Left lung (tissue), 14 donors: Measurements from ENCODE around the gene RPL28. TPM values are rescaled to one million over a fixed set of nuclear protein-coding genes. Genes with fewer than 3 reads are reported as not detected.
A peak's percentile ranks its signal among the peaks of the same experiment; 100 is the strongest.

Experiments used
- ATAC-seq: fragments of 200-7000 bp; cut with Tn5 transposase; one replicate; pipeline ENCODE4 v1.9.1; 2020; ENCODE audit warnings: moderate library complexity
- DNase-seq, 4 donors: peaks; one replicate each; pipeline ENCODE4 v3.0.0-alpha.2; 2013 to 2020
- H3K27ac ChIP-seq, 2 donors: fragments of 200-600 bp; sonication (generic) in 1 of 2; one replicate each; pipeline versions ENCODE4 v1.5.0 to v1.8.0; 2020 to 2021
- H3K27me3 ChIP-seq, 2 donors: fragments of 200-600 bp; sonication (generic) in 1 of 2; one replicate each; pipeline versions ENCODE4 v1.5.0 to v1.8.0; 2020 to 2021
- H3K36me3 ChIP-seq, 2 donors: fragments of 200-600 bp; sonication (generic) in 1 of 2; one replicate each; pipeline versions ENCODE4 v1.5.0 to v1.8.0; 2020 to 2021
- H3K4me1 ChIP-seq, 2 donors: fragments of 200-600 bp; one replicate each; pipeline ENCODE4 v1.8.0; 2021
- H3K4me3 ChIP-seq, 2 donors: fragments of 200-600 bp; sonication (generic) in 1 of 2; one replicate each; pipeline versions ENCODE4 v1.5.0 to v1.8.0; 2020 to 2021; ENCODE audit warnings: mild to moderate bottlenecking in 1 of 2
- H3K9me3 ChIP-seq, 2 donors: fragments of 200-600 bp; sonication (generic) in 1 of 2; one replicate each; pipeline versions ENCODE4 v1.5.0 to v1.8.0; 2020 to 2021
- intact Hi-C, 2 donors: fragments of 100-400 bp; cut with DNase I; formaldehyde crosslinking; loops; one replicate each; pipeline versions ENCODE4 v1.11.2 to v1.14.2; 2022
- long read RNA-seq, 12 donors: library from polyadenylated mRNA in 2 of 12; unstranded in 2 of 12; transcript quantifications; one replicate each; pipeline ENCODE4 v2.0.0 and lab custom pipeline, GENCODE V29; 2019 to 2026
- polyA plus RNA-seq, 6 donors: library from polyadenylated mRNA; unstranded; fragments of 120-200 nt; gene quantifications; one replicate each; pipeline ENCODE4 v1.2.1, GENCODE V29; 2013; ENCODE audit not compliant: insufficient read length in 6 of 6
- total RNA-seq, 2 donors: library from RNA; stranded (reverse); fragmentation: NEBNext Ultra II Directional; extraction: Animal tissue kit (Norgen Biotek cat#: 25700); gene quantifications; one replicate each; pipeline ENCODE4 v1.2.1, GENCODE V29; 2021
- TF ChIP-seq, protein P1 (sequence below), 2 donors: fragments of 200-600 bp; sonication (generic) in 1 of 2; IDR thresholded peaks; one replicate each; pipeline versions ENCODE4 v1.5.0 to v1.8.0; 2021; ENCODE audit warnings: antibody characterized with exemption in 2 of 2
- donor health status: DM: no; HTN: yes; CAD: no.
- donor health status: DM: no; HTN: no; CAD: no.

RPL28 gene
- total RNA-seq (1,000 to 10,000 TPM; 1,601 to 1,774 TPM), polyA plus RNA-seq (1,000 to 10,000 TPM; 1,216 to 1,673 (median 1,335) TPM)
- long read RNA-seq, donor 1, full-length matches to known transcripts, result 1,809 of 2,080 reads
- long read RNA-seq, donor 1, partial matches to known transcripts, result 185 of 2,080 reads
- long read RNA-seq, donor 1, other reads (novel, unspliced or antisense), result 86 of 2,080 reads
- long read RNA-seq, donor 2, full-length matches to known transcripts, result 1,541 of 2,057 reads
- long read RNA-seq, donor 2, partial matches to known transcripts, result 311 of 2,057 reads
- long read RNA-seq, donor 2, other reads (novel, unspliced or antisense), result 205 of 2,057 reads
- long read RNA-seq, donor 3, full-length matches to known transcripts, result 1,233 of 1,475 reads
- long read RNA-seq, donor 3, partial matches to known transcripts, result 174 of 1,475 reads
- long read RNA-seq, donor 3, other reads (novel, unspliced or antisense), result 68 of 1,475 reads
- long read RNA-seq, donor 4, full-length matches to known transcripts, result 2,481 of 2,544 reads
- long read RNA-seq, donor 4, partial matches to known transcripts, result 29 of 2,544 reads
- long read RNA-seq, donor 4, other reads (novel, unspliced or antisense), result 34 of 2,544 reads
- long read RNA-seq, donor 5, full-length matches to known transcripts, result 1,093 of 1,295 reads
- long read RNA-seq, donor 5, partial matches to known transcripts, result 137 of 1,295 reads
- long read RNA-seq, donor 5, other reads (novel, unspliced or antisense), result 65 of 1,295 reads
- long read RNA-seq, donor 6, full-length matches to known transcripts, result 952 of 1,138 reads
- long read RNA-seq, donor 6, partial matches to known transcripts, result 146 of 1,138 reads
- long read RNA-seq, donor 6, other reads (novel, unspliced or antisense), result 40 of 1,138 reads
- long read RNA-seq, donor 7, full-length matches to known transcripts, result 312 of 356 reads
- long read RNA-seq, donor 7, partial matches to known transcripts, result 38 of 356 reads
- long read RNA-seq, donor 7, other reads (novel, unspliced or antisense), result 6 of 356 reads
- long read RNA-seq, donor 8, full-length matches to known transcripts, result 628 of 712 reads
- long read RNA-seq, donor 8, partial matches to known transcripts, result 59 of 712 reads
- long read RNA-seq, donor 8, other reads (novel, unspliced or antisense), result 25 of 712 reads
- long read RNA-seq, donor 9, full-length matches to known transcripts, result 7 of 7 reads
- long read RNA-seq, donor 9, partial matches to known transcripts, result 0 of 7 reads
- long read RNA-seq, donor 9, other reads (novel, unspliced or antisense), result 0 of 7 reads
- long read RNA-seq, donor 10, full-length matches to known transcripts, result 1,428 of 1,470 reads
- long read RNA-seq, donor 10, partial matches to known transcripts, result 7 of 1,470 reads
- long read RNA-seq, donor 10, other reads (novel, unspliced or antisense), result 35 of 1,470 reads
- long read RNA-seq, donor 11, result 0 reads
- long read RNA-seq, donor 12, full-length matches to known transcripts, result 795 of 878 reads
- long read RNA-seq, donor 12, partial matches to known transcripts, result 54 of 878 reads
- long read RNA-seq, donor 12, other reads (novel, unspliced or antisense), result 29 of 878 reads

DNA sequence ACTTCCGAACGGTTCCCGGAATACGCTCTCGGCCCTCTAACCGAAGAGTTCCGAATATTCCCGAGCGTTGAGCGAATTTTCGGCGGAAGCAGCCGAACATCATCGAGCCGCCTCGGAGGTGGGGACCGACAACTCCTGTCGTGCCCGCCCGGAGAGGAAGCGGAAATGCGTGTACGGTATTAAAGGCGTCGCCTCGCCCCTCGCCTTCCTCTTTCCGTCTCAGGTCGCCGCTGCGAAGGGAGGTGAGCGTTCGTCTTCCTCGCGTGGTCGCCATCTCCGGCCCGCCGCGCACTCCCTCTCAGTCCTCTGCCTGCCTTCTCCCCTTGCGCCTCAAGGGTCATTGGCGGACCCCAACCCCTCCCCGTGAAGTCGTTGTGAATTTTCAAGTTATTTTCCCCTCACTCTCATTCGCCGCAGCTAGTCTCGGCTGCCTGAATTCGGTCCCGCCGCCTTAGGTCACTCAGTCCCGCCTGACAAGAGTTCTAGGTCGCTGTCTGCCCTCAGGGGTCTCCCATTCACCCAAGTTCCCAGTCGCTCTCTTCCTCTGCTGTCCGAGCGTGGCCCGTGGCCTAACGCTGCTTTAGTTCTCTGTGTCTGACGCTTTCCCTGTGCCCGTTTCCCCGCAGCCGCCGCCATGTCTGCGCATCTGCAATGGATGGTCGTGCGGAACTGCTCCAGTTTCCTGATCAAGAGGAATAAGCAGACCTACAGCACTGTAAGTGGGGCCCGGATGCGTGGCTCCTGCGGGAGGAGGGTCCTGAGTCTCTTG is at the start of gene RPL28:
RPL28 (plus strand) TSS at position 209 of the 769 bp plus-strand sequence; CDS start at position 635, 426 bp downstream.
- TF ChIP-seq, protein P1, sequence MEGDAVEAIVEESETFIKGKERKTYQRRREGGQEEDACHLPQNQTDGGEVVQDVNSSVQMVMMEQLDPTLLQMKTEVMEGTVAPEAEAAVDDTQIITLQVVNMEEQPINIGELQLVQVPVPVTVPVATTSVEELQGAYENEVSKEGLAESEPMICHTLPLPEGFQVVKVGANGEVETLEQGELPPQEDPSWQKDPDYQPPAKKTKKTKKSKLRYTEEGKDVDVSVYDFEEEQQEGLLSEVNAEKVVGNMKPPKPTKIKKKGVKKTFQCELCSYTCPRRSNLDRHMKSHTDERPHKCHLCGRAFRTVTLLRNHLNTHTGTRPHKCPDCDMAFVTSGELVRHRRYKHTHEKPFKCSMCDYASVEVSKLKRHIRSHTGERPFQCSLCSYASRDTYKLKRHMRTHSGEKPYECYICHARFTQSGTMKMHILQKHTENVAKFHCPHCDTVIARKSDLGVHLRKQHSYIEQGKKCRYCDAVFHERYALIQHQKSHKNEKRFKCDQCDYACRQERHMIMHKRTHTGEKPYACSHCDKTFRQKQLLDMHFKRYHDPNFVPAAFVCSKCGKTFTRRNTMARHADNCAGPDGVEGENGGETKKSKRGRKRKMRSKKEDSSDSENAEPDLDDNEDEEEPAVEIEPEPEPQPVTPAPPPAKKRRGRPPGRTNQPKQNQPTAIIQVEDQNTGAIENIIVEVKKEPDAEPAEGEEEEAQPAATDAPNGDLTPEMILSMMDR (IDR thresholded peaks at IDR 0.05), result peak in 1 of 2 donors; percentile 10
- peaks cover 0 to 45% of the 10 kb centered on the region in 2 donors for H3K36me3 ChIP-seq
- H3K27me3 ChIP-seq, result no peaks in the 10 kb centered on the region
- peak; percentile 97 to 99 (median 98) for DNase-seq
- peak; percentile 87 for ATAC-seq
- H3K27ac ChIP-seq, result peak within 1 kb of the TSS; percentile 96 to 97
- no peaks in the 10 kb centered on the region for H3K9me3 ChIP-seq
- peaks cover 30 to 63% of the 10 kb centered on the region in 2 donors for H3K4me1 ChIP-seq
- peak within 1 kb of the TSS; percentile 86 to 91 for H3K4me3 ChIP-seq
- intact Hi-C loops, result loop anchor here in 1 of 2 donors (10.0 kb wide), 1 partner anchor 81 kb away; no protein-coding TSS in a partner anchor

DNA sequence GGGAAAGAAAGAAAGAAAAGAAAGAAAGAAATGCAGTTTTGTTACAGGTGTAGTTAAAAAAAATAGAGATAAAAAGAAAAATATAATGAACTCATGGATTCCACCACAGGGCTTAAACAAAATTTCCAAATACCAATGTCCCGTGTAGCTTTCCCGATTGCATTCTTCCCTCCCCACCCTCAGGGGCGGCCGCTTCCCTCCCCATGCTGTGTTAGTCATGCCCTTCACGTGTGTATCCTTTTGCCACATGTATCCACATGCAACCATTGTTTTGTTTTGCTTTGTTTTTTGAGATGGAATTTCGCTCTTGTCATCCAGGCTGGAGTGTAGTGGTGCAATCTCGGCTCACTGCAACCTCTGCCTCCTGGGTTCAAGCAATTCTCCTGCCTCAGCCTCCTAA is 49.6 kb upstream of the RPL28 start:
- H3K4me3 ChIP-seq, result no peak overlapping the region
- TF ChIP-seq, protein P1 (IDR thresholded peaks at IDR 0.05), result no peak

DNA sequence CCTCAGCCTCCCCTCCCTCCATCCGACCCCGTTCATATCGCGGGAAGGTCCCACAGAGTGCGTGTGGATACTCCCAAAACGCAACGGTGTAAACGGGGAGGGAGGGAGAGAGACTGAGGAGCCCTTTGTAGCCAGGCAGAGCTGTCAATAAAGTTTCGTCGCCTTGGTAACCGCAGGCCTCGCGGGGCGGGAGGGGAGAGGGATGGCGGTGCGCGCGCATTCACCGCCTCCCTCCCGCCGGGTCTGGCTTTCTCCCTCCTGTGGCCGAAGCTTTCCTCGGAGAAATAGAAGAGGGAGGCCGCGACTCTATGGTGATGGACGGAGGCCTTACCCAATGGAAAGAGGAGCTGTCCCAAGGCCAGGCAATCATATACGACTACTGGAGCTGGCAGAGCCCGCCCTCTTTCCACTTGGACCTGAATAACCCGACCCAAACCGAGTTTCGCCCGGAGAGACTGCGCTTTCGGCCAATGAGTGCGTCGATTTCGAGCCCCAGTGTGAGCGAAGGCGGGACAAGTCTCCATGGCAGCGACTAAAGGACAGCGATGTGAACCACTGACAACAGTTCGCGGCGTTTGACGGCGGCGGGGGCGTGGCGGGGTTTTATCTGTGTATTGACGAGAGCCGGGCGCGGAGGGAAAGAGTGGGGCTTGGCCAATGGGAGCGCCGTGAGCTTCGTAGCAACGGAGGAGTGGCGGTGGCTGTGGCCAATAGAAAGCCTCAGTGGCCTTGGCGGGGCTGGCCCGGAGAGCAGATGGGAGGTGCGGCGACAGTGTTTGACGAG is 46.4 kb upstream of the RPL28 start, which contains the start of gene KMT5C:
KMT5C (plus strand) TSS at position 772 of the 784 bp plus-strand sequence. CDS start 2,061 bp downstream, outside the sequence.
- TF ChIP-seq, protein P1 (IDR thresholded peaks at IDR 0.05), result peak; percentile 21 to 52
- DNase-seq (peak; percentile 99 to 100 (median 100)), ATAC-seq (peak; percentile 89)
- Histone ChIP-seq H3K4me1 (peaks cover 8 to 24% of the 10 kb centered on the region in 2 donors), H3K4me3 (peak within 1 kb of the TSS; percentile 46 to 63), H3K36me3 (peaks cover 0 to 21% of the 10 kb centered on the region in 2 donors), H3K27me3 (peaks cover 0 to 20% of the 10 kb centered on the region in 2 donors), H3K27ac (peak within 1 kb of the TSS; percentile 95 to 97), H3K9me3 (no peaks in the 10 kb centered on the region)
- intact Hi-C loops, result no loop called here

More for the DNA sequence above, 49.6 kb upstream of the RPL28 start:
- H3K9me3 ChIP-seq, result no peaks in the 10 kb centered on the region
- no peak overlapping the region for H3K27ac ChIP-seq
- H3K4me1 ChIP-seq, result peaks cover 8 to 26% of the 10 kb centered on the region in 2 donors
- DNase-seq (no peak), ATAC-seq (no peak)
- intact Hi-C loops, result no loop called here
- no peaks in the 10 kb centered on the region for H3K36me3 ChIP-seq
- peaks cover 0 to 41% of the 10 kb centered on the region in 2 donors for H3K27me3 ChIP-seq
